GM23338 (cell line): ENCODE measurements around the gene ASPHD2.

ENCODE experiments used
- CREB1 ChIP-seq: fragments of 250-450 bp; sonication (Bioruptor Pico); IDR thresholded peaks from 2 replicates; pipeline ENCODE4 v1.5.0; 2020; ENCODE audit warnings: low read depth, mild to moderate bottlenecking, moderate library complexity
- TF ChIP-seq, protein P1 (sequence below), 2 experiments: fragments of 200-600 bp in 1 of 2; sonication (generic) in 1 of 2; conservative IDR thresholded peaks; 2 replicates each; pipeline versions ENCODE4 v1.5.1 to v1.6.1; 2016 to 2017; ENCODE audit warnings: antibody characterized with exemption in 2 of 2, low read depth in 2 of 2, mild to moderate bottlenecking in 2 of 2, moderate library complexity in 1 of 2

DNA sequence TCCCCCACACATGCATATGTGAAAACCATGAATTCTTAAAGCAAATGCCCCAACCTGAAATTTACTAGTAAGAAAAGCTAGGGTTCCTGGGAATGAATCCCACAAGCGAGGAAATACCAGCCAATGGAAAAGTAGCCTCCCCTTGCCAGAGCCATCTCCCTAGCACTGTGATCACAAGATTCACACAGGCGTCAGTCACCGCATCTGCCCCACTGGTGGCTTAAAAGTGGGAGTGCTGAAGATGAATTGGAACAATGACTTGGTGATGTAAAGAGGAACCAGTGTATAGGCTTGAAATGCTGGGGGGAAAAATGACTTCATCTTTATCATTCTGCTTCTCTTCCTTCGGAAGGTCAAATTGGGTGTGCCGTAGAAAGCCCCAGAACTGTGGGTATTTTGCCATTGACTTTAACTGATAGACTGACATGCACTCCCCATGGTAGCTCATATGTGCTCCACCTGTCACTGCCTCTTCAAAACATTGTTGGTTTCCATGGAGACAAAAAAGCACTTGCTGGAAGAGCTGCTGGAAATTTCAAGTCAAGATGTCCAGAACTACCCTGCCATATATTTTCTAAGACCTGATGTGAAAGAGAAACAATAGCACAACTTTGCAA lies 19.2 kb upstream of the ASPHD2 start:
- TF ChIP-seq CREB1: no peak
- TF ChIP-seq, protein P1, sequence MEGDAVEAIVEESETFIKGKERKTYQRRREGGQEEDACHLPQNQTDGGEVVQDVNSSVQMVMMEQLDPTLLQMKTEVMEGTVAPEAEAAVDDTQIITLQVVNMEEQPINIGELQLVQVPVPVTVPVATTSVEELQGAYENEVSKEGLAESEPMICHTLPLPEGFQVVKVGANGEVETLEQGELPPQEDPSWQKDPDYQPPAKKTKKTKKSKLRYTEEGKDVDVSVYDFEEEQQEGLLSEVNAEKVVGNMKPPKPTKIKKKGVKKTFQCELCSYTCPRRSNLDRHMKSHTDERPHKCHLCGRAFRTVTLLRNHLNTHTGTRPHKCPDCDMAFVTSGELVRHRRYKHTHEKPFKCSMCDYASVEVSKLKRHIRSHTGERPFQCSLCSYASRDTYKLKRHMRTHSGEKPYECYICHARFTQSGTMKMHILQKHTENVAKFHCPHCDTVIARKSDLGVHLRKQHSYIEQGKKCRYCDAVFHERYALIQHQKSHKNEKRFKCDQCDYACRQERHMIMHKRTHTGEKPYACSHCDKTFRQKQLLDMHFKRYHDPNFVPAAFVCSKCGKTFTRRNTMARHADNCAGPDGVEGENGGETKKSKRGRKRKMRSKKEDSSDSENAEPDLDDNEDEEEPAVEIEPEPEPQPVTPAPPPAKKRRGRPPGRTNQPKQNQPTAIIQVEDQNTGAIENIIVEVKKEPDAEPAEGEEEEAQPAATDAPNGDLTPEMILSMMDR (conservative IDR thresholded peaks at IDR 0.05; ENCODE audit: low read depth in 2 of 2): no peak
